ENCODE measurements around the gene ZNF669.

The ZNF669 gene

GRCh38 chr1:247054992-247055415 is 49.2 kb downstream of the ZNF669 start:
- Mint-ChIP-seq H3K27ac (no peak overlapping the region), H3K4me1 (peaks cover 8% of the 10 kb centered on the region), H3K4me3 (no peak overlapping the region), H3K27me3 (no peaks in the 10 kb centered on the region), H3K9me3 (peaks cover 63 to 75% of the 10 kb centered on the region in 2 donors)
- ATAC-seq (no peak), DNase-seq (no peak)
